NCI-H2107 treated with DMSO at 0.1 percent for 48 hours (cell line): ENCODE measurements around the gene RAB7B.
"Not testable (repeated sequence)": the region's sequence is repeated elsewhere in the genome, so short reads cannot be mapped to it uniquely, and the experiment has no call there.

ENCODE experiments used
- DNase-seq: peaks from one replicate; lab custom pipeline; 2025; ENCODE audit not compliant: unreplicated experiment; lab: John Stamatoyannopoulos, UW

RAB7B gene

GRCh38 chr1:205998457-205999241 lies 4.5 kb downstream of the RAB7B start:
- peak; percentile 37 for DNase-seq

GRCh38 chr1:205996641-205997040 lies 6.6 kb downstream of the RAB7B start:
- not testable (repeated sequence) for DNase-seq

GRCh38 chr1:205994346-205994745 lies 8.8 kb downstream of the RAB7B start:
- no peak for DNase-seq

GRCh38 chr1:205993068-205993467 lies 10.1 kb downstream of the RAB7B start:
- DNase-seq = no peak

- DNase-seq = no peak
These were observed 10.8 kb downstream of the RAB7B start for GRCh38 chr1:205992218-205992882.

GRCh38 chr1:205991237-205991636 lies 12.0 kb downstream of the RAB7B start:
- no peak for DNase-seq

- no peak for DNase-seq
These were observed 13.0 kb downstream of the RAB7B start for GRCh38 chr1:205990226-205990625.

- DNase-seq = no peak
These were observed 13.4 kb downstream of the RAB7B start for GRCh38 chr1:205989786-205990185.

- no peak for DNase-seq
These were observed 14.6 kb downstream of the RAB7B start for GRCh38 chr1:205988585-205988995.

GRCh38 chr1:205986861-205987260 lies 16.3 kb downstream of the RAB7B start:
- no peak for DNase-seq

- no peak for DNase-seq
These were observed 16.9 kb downstream of the RAB7B start for GRCh38 chr1:205986292-205986691.

GRCh38 chr1:205985330-205986005 lies 17.7 kb downstream of the RAB7B start:
- DNase-seq = no peak

GRCh38 chr1:205983925-205984725 lies 19.1 kb downstream of the RAB7B start:
- peak; percentile 72 for DNase-seq

- no peak for DNase-seq
These were observed 21.9 kb downstream of the RAB7B start for GRCh38 chr1:205981257-205981656.

GRCh38 chr1:205980237-205980870 lies 22.8 kb downstream of the RAB7B start:
- peak; percentile 75 for DNase-seq

- no peak for DNase-seq
These were observed 23.9 kb downstream of the RAB7B start for GRCh38 chr1:205979301-205979700.

- no peak for DNase-seq
These were observed 24.5 kb downstream of the RAB7B start for GRCh38 chr1:205978676-205979075.

GRCh38 chr1:205977402-205978014 lies 25.7 kb downstream of the RAB7B start:
- DNase-seq = peak; percentile 91

- peak; percentile 92 for DNase-seq
These were observed 26.3 kb downstream of the RAB7B start for GRCh38 chr1:205976708-205977401.

GRCh38 chr1:205976036-205976435 lies 27.2 kb downstream of the RAB7B start:
- no peak for DNase-seq
